Measurements from ENCODE around the gene SRPK2.
"Not testable (repeated sequence)": the region's sequence is repeated elsewhere in the genome, so short reads cannot be mapped to it uniquely, and the experiment has no call there.

The SRPK2 gene

GRCh38 chr7:105345003-105345402 is 43.7 kb downstream of the SRPK2 start:
- DNase-seq (ENCODE audit: low read depth in 2 of 3, low spot score in 2 of 3) = no peak

- no peak for DNase-seq (ENCODE audit: low read depth in 2 of 3, low spot score in 2 of 3)
These were observed 49.1 kb downstream of the SRPK2 start for GRCh38 chr7:105339404-105340323.

- no peak for DNase-seq (ENCODE audit: low read depth in 2 of 3, low spot score in 2 of 3)
These were observed 51.2 kb downstream of the SRPK2 start for GRCh38 chr7:105337529-105337928.

- no peak for DNase-seq (ENCODE audit: low read depth in 2 of 3, low spot score in 2 of 3)
These were observed 52.7 kb downstream of the SRPK2 start for GRCh38 chr7:105336009-105336408.

- DNase-seq (ENCODE audit: low read depth in 2 of 3, low spot score in 2 of 3) = not testable (repeated sequence)
These were observed 56.1 kb downstream of the SRPK2 start for GRCh38 chr7:105332661-105333060.

- DNase-seq (ENCODE audit: low read depth in 2 of 3, low spot score in 2 of 3) = no peak
These were observed 58.2 kb downstream of the SRPK2 start for GRCh38 chr7:105330526-105330925.

GRCh38 chr7:105327201-105327600 is 61.5 kb downstream of the SRPK2 start:
- no peak for DNase-seq (ENCODE audit: low read depth in 2 of 3, low spot score in 2 of 3)

GRCh38 chr7:105325216-105325904 is 63.4 kb downstream of the SRPK2 start:
- no peak for DNase-seq (ENCODE audit: low read depth in 2 of 3, low spot score in 2 of 3)

GRCh38 chr7:105324606-105325005 is 64.1 kb downstream of the SRPK2 start:
- DNase-seq (ENCODE audit: low read depth in 2 of 3, low spot score in 2 of 3) = not testable (repeated sequence)

GRCh38 chr7:105323366-105323765 is 65.4 kb downstream of the SRPK2 start:
- no peak for DNase-seq (ENCODE audit: low read depth in 2 of 3, low spot score in 2 of 3)

GRCh38 chr7:105322655-105323277 is 66.0 kb downstream of the SRPK2 start:
- no peak for DNase-seq (ENCODE audit: low read depth in 2 of 3, low spot score in 2 of 3)

- DNase-seq (ENCODE audit: low read depth in 2 of 3, low spot score in 2 of 3) = no peak
These were observed 66.8 kb downstream of the SRPK2 start for GRCh38 chr7:105321754-105322455.

- no peak for DNase-seq (ENCODE audit: low read depth in 2 of 3, low spot score in 2 of 3)
These were observed 67.8 kb downstream of the SRPK2 start for GRCh38 chr7:105320896-105321295.

GRCh38 chr7:105319578-105319977 is 69.1 kb downstream of the SRPK2 start:
- no peak for DNase-seq (ENCODE audit: low read depth in 2 of 3, low spot score in 2 of 3)

GRCh38 chr7:105316578-105317344 is 72.0 kb downstream of the SRPK2 start:
- DNase-seq (ENCODE audit: low read depth in 2 of 3, low spot score in 2 of 3) = no peak

- DNase-seq (ENCODE audit: low read depth in 2 of 3, low spot score in 2 of 3) = no peak
These were observed 73.4 kb downstream of the SRPK2 start for GRCh38 chr7:105315357-105315756.

GRCh38 chr7:105309235-105310169 is 79.2 kb downstream of the SRPK2 start:
- no peak for DNase-seq (ENCODE audit: low read depth in 2 of 3, low spot score in 2 of 3)

GRCh38 chr7:105307163-105307672 is 81.5 kb downstream of the SRPK2 start:
- no peak for DNase-seq (ENCODE audit: low read depth in 2 of 3, low spot score in 2 of 3)

GRCh38 chr7:105306298-105306748 is 82.4 kb downstream of the SRPK2 start:
- no peak for DNase-seq (ENCODE audit: low read depth in 2 of 3, low spot score in 2 of 3)
